Measurements from ENCODE around the gene CCDC87.
"Not testable (repeated sequence)": the region's sequence is repeated elsewhere in the genome, so short reads cannot be mapped to it uniquely, and the experiment has no call there.

GRCh38 chr11:66544952-66545351 is 47.9 kb downstream of the CCDC87 start:
- TF ChIP-seq CTCF, POLR2A (IDR thresholded peaks at IDR 0.05): not testable (repeated sequence)

Data from ovary (tissue), 3 donors.